DMS114 treated with DMSO at 0.1 percent for 48 hours (cell line): ENCODE results near the gene PLCB1.
"Not testable (repeated sequence)": the region's sequence is repeated elsewhere in the genome, so short reads cannot be mapped to it uniquely, and the experiment has no call there.

Experiments used
- DNase-seq: peaks from one replicate; lab custom pipeline; 2025; ENCODE audit not compliant: unreplicated experiment; lab: John Stamatoyannopoulos, UW

The PLCB1 gene

GRCh38 chr20:8431538-8432434 is 299.7 kb downstream of the PLCB1 start:
- no peak for DNase-seq

GRCh38 chr20:8432435-8433148 is 300.5 kb downstream of the PLCB1 start:
- DNase-seq: no peak

GRCh38 chr20:8433291-8433690 is 301.2 kb downstream of the PLCB1 start:
- no peak for DNase-seq

- DNase-seq: no peak
Measured at GRCh38 chr20:8434326-8434876, 302.3 kb downstream of the PLCB1 start.

GRCh38 chr20:8435285-8436035 is 303.4 kb downstream of the PLCB1 start:
- DNase-seq: no peak

- not testable (repeated sequence) for DNase-seq
Measured at GRCh38 chr20:8436938-8437337, 304.9 kb downstream of the PLCB1 start.

GRCh38 chr20:8438748-8439147 is 306.7 kb downstream of the PLCB1 start:
- no peak for DNase-seq

GRCh38 chr20:8443464-8444072 is 311.5 kb downstream of the PLCB1 start:
- DNase-seq: no peak

GRCh38 chr20:8447262-8448120 is 315.4 kb downstream of the PLCB1 start:
- no peak for DNase-seq

GRCh38 chr20:8449123-8449522 is 317.1 kb downstream of the PLCB1 start:
- no peak for DNase-seq

GRCh38 chr20:8454137-8454712 is 322.2 kb downstream of the PLCB1 start:
- no peak for DNase-seq

- no peak for DNase-seq
Measured at GRCh38 chr20:8456765-8457164, 324.7 kb downstream of the PLCB1 start.

- no peak for DNase-seq
Measured at GRCh38 chr20:8457978-8458377, 325.9 kb downstream of the PLCB1 start.

GRCh38 chr20:8461186-8461585 is 329.1 kb downstream of the PLCB1 start:
- DNase-seq: no peak

GRCh38 chr20:8464368-8464767 is 332.3 kb downstream of the PLCB1 start:
- DNase-seq: no peak

GRCh38 chr20:8466781-8467180 is 334.7 kb downstream of the PLCB1 start:
- DNase-seq: not testable (repeated sequence)

GRCh38 chr20:8470156-8470555 is 338.1 kb downstream of the PLCB1 start:
- DNase-seq: no peak

- no peak for DNase-seq
Measured at GRCh38 chr20:8471465-8471864, 339.4 kb downstream of the PLCB1 start.

- DNase-seq: no peak
Measured at GRCh38 chr20:8473459-8473858, 341.4 kb downstream of the PLCB1 start.
